ENCODE results near the gene CEP97.
"Not testable (repeated sequence)": the region's sequence is repeated elsewhere in the genome, so short reads cannot be mapped to it uniquely, and the experiment has no call there.

CEP97 gene

GRCh38 chr3:101690972-101691371 is 33.4 kb upstream of the CEP97 start:
- no peaks in the 10 kb centered on the region for H3K27me3 Mint-ChIP-seq
- no peaks in the 10 kb centered on the region for H3K9me3 Mint-ChIP-seq
- H3K4me3 Mint-ChIP-seq, result no peak overlapping the region
- DNase-seq (ENCODE audit: low spot score in 2 of 2) (no peak), ATAC-seq (ENCODE audit: low read depth) (no peak)
- H3K27ac Mint-ChIP-seq, result peak overlapping the region; percentile 28
- H3K36me3 Mint-ChIP-seq, result no peaks in the 10 kb centered on the region
- peaks cover 7% of the 10 kb centered on the region for H3K4me1 Mint-ChIP-seq

DNA sequence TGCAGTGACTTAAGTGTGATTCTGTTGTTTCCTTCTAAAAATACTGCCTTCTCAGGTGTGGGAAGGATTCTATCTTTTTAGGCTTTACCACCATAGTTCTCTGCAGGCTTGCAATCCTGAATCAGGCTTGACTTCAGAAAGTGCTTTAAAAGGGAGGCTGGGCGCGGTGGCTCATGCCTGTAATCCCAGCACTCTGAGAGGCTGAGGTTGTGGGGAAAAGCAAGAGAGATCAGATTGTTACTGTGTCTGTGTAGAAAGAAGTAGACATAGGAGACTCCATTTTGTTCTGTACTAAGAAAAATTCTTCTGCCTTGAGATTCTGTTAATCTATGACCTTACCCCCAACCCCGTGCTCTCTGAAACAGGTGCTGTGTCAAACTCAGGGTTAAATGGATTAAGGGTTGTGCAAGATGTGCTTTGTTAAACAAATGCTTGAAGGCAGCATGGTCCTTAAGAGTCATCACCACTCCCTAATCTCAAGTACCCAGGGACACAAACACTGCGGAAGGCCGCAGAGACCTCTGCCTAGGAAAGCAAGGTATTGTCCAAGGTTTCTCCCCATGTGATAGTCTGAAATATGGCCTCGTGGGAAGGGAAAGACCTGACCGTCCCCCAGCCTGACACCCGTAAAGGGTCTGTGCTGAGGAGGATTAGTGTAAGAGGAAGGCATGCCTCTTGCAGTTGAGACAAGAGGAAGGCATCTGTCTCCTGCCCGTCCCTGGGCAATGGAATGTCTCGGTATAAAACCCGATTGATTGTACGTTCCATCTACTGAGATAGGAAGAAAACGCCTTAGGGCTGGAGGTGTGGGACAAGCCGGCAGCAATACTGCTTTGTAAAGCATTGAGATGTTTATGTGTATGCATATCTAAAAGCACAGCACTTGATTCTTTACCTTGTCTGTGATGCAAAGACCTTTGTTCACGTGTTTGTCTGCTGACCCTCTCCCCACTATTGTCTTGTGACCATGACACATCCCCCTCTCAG is 32.4 kb upstream of the CEP97 start:
- DNase-seq (ENCODE audit: low spot score in 2 of 2); H3K4me3 Mint-ChIP-seq; ATAC-seq (ENCODE audit: low read depth); H3K4me1 Mint-ChIP-seq; H3K9me3 Mint-ChIP-seq; H3K36me3 Mint-ChIP-seq; H3K27me3 Mint-ChIP-seq: not testable (repeated sequence)
- H3K27ac Mint-ChIP-seq, result peak overlapping the region; percentile 28

DNA sequence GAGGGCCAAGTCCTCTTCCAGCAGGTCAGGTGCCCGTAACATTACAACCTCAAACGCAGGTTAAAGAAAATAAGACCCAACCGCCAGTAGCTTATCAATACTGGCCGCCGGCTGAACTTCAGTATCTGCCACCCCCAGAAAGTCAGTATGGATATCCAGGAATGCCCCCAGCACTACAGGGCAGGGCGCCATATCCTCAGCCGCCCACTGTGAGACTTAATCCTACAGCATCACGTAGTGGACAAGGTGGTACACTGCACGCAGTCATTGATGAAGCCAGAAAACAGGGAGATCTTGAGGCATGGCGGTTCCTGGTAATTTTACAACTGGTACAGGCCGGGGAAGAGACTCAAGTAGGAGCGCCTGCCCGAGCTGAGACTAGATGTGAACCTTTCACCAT is 30.9 kb upstream of the CEP97 start:
- H3K4me3 Mint-ChIP-seq, H3K27me3 Mint-ChIP-seq, H3K36me3 Mint-ChIP-seq, H3K27ac Mint-ChIP-seq, H3K4me1 Mint-ChIP-seq, H3K9me3 Mint-ChIP-seq: not testable (repeated sequence)
- ATAC-seq (ENCODE audit: low read depth), result peak; percentile 92
- peak in 1 of 2 donors; percentile 27 for DNase-seq (ENCODE audit: low spot score in 2 of 2)

DNA sequence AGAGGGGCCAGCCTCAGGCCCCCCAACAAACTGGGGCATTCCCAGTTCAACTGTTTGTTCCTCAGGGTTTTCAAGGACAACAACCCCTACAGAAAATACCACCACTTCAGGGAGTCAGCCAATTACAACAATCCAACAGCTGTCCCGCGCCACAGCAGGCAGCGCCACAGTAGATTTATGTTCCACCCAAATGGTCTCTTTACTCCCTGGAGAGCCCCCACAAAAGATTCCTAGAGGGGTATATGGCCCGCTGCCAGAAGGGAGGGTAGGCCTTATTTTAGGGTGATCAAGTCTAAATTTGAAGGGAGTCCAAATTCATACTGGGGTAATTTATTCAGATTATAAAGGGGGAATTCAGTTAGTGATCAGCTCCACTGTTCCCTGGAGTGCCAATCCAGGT is 29.6 kb upstream of the CEP97 start:
- H3K27ac Mint-ChIP-seq; DNase-seq (ENCODE audit: low spot score in 2 of 2); H3K4me3 Mint-ChIP-seq; H3K4me1 Mint-ChIP-seq; H3K36me3 Mint-ChIP-seq; ATAC-seq (ENCODE audit: low read depth); H3K9me3 Mint-ChIP-seq; H3K27me3 Mint-ChIP-seq: not testable (repeated sequence)

DNA sequence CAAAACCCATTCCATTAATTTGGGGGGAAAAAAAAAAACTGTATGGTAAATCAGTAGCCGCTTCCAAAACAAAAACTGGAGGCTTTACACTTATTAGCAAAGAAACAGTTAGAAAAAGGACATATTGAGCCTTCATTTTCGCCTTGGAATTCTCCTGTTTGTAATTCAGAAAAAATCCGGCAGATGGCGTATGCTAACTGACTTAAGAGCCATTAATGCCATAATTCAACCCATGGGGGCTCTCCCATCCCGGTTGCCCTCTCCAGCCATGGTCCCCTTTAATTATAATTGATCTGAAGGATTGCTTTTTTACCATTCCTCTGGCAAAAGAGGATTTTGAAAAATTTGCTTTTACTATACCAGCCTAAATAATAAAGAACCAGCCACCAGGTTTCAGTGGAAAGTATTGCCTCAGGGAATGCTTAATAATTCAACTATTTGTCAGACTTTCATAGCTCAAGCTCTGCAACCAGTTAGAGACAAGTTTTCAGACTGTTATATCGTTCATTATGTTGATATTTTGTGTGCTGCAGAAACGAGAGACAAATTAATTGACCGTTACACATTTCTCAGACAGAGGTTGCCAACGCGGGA is 28.5 kb upstream of the CEP97 start:
- ATAC-seq (ENCODE audit: low read depth) (no peak), DNase-seq (ENCODE audit: low spot score in 2 of 2) (peak; percentile 52 to 63)
- H3K27me3 Mint-ChIP-seq, result no peaks in the 10 kb centered on the region
- H3K9me3 Mint-ChIP-seq, result no peaks in the 10 kb centered on the region
- peaks cover 7% of the 10 kb centered on the region for H3K4me1 Mint-ChIP-seq
- no peak overlapping the region for H3K4me3 Mint-ChIP-seq
- no peaks in the 10 kb centered on the region for H3K36me3 Mint-ChIP-seq
- no peak overlapping the region for H3K27ac Mint-ChIP-seq

- Mint-ChIP-seq H3K27me3 (no peaks in the 10 kb centered on the region), H3K36me3 (no peaks in the 10 kb centered on the region), H3K4me1 (peaks cover 8% of the 10 kb centered on the region), H3K4me3 (peak overlapping the region; percentile 3), H3K9me3 (no peaks in the 10 kb centered on the region), H3K27ac (peak overlapping the region; percentile 24)
- ATAC-seq (ENCODE audit: low read depth) (no peak), DNase-seq (ENCODE audit: low spot score in 2 of 2) (no peak)
Measured at GRCh38 chr3:101701696-101702634, 22.4 kb upstream of the CEP97 start.

DNA sequence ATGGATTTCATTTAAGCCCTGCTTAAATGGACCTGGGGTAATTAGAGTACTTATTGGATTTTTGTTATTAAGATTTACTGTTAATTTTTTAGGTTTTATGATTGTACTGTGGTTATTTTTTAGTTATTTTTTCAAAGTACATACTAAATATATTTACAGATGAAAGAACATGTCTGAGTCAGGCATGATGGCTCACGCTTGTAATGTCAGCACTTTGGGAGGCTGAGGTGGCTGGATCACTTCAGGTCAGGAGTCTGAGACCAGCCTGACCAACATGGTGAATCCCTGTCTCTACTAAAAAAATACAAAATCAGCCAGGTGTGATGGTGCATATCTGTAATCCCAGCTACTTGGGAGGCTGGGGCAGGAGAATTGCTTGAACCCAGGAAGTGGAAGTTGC is 21.7 kb upstream of the CEP97 start:
- H3K27ac Mint-ChIP-seq, result no peak overlapping the region
- H3K27me3 Mint-ChIP-seq, result no peaks in the 10 kb centered on the region
- no peaks in the 10 kb centered on the region for H3K36me3 Mint-ChIP-seq
- ATAC-seq (ENCODE audit: low read depth), result no peak
- H3K4me3 Mint-ChIP-seq, result no peak overlapping the region
- H3K4me1 Mint-ChIP-seq, result peaks cover 8% of the 10 kb centered on the region
- no peaks in the 10 kb centered on the region for H3K9me3 Mint-ChIP-seq
- no peak for DNase-seq (ENCODE audit: low spot score in 2 of 2)

GRCh38 chr3:101703169-101703568 is 21.2 kb upstream of the CEP97 start:
- DNase-seq (ENCODE audit: low spot score in 2 of 2) (no peak), ATAC-seq (ENCODE audit: low read depth) (no peak)
- H3K4me3 Mint-ChIP-seq, result no peak overlapping the region
- H3K27ac Mint-ChIP-seq, result no peak overlapping the region
- H3K4me1 Mint-ChIP-seq, result peaks cover 8% of the 10 kb centered on the region
- no peaks in the 10 kb centered on the region for H3K27me3 Mint-ChIP-seq
- H3K36me3 Mint-ChIP-seq, result no peaks in the 10 kb centered on the region
- no peaks in the 10 kb centered on the region for H3K9me3 Mint-ChIP-seq

DNA sequence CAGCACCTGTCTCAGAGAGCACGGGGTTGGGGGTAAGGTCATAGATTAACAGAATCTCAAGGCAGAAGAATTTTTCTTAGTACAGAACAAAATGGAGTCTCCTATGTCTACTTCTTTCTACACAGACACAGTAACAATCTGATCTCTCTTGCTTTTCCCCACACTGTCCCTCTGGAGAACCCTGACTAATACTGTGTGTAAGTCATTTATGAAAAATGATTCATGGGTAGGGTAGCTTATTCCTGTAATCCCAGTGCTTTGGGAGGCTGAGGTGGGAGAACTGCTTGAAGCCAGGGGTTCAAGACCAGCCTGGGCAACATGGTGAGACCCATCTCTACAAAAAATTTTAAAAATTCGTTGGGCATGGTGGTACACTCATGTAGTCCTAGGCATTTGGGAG is 19.8 kb upstream of the CEP97 start:
- not testable (repeated sequence) for H3K4me1 Mint-ChIP-seq; DNase-seq (ENCODE audit: low spot score in 2 of 2); H3K36me3 Mint-ChIP-seq; H3K27me3 Mint-ChIP-seq; H3K9me3 Mint-ChIP-seq; H3K27ac Mint-ChIP-seq; ATAC-seq (ENCODE audit: low read depth); H3K4me3 Mint-ChIP-seq

DNA sequence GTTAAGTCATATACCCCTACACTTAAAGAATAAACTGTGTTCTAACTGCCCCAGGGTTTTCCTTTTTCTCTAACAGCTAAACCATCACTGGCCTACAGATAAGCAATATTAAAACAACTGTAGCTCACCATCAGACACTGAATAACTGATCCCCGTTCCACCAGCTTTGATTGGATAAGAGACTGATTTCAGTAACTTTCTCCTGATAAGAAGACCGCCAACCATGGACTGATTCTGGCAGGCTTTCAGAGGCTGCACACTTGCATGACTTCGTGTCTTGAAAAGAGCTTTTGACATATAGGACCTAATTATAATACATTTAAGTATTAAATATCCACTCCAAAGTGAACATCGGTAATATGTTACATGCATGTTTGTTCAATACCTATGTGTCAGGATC is 15.3 kb upstream of the CEP97 start:
- H3K27ac Mint-ChIP-seq, result no peak overlapping the region
- no peaks in the 10 kb centered on the region for H3K27me3 Mint-ChIP-seq
- DNase-seq (ENCODE audit: low spot score in 2 of 2) (no peak), ATAC-seq (ENCODE audit: low read depth) (no peak)
- H3K36me3 Mint-ChIP-seq, result peaks cover 5% of the 10 kb centered on the region
- H3K4me3 Mint-ChIP-seq, result no peak overlapping the region
- H3K4me1 Mint-ChIP-seq, result peaks cover 5% of the 10 kb centered on the region
- no peaks in the 10 kb centered on the region for H3K9me3 Mint-ChIP-seq

- H3K27me3 Mint-ChIP-seq, result no peaks in the 10 kb centered on the region
- no peak for ATAC-seq (ENCODE audit: low read depth)
- H3K27ac Mint-ChIP-seq, result no peak overlapping the region
- H3K36me3 Mint-ChIP-seq, result peaks cover 6% of the 10 kb centered on the region
- no peak for DNase-seq (ENCODE audit: low spot score in 2 of 2)
- H3K9me3 Mint-ChIP-seq, result peaks cover 3% of the 10 kb centered on the region
- H3K4me3 Mint-ChIP-seq, result no peak overlapping the region
- peaks cover 14% of the 10 kb centered on the region for H3K4me1 Mint-ChIP-seq
Measured at GRCh38 chr3:101718455-101718854, 6.0 kb upstream of the CEP97 start.

- peaks cover 3% of the 10 kb centered on the region for H3K9me3 Mint-ChIP-seq
- no peaks in the 10 kb centered on the region for H3K27me3 Mint-ChIP-seq
- peaks cover 14% of the 10 kb centered on the region for H3K4me1 Mint-ChIP-seq
- H3K27ac Mint-ChIP-seq, result no peak overlapping the region
- DNase-seq (ENCODE audit: low spot score in 2 of 2) (no peak), ATAC-seq (ENCODE audit: low read depth) (no peak)
- no peak overlapping the region for H3K4me3 Mint-ChIP-seq
- H3K36me3 Mint-ChIP-seq, result peaks cover 6% of the 10 kb centered on the region
Measured at GRCh38 chr3:101719604-101720185, 4.7 kb upstream of the CEP97 start.

DNA sequence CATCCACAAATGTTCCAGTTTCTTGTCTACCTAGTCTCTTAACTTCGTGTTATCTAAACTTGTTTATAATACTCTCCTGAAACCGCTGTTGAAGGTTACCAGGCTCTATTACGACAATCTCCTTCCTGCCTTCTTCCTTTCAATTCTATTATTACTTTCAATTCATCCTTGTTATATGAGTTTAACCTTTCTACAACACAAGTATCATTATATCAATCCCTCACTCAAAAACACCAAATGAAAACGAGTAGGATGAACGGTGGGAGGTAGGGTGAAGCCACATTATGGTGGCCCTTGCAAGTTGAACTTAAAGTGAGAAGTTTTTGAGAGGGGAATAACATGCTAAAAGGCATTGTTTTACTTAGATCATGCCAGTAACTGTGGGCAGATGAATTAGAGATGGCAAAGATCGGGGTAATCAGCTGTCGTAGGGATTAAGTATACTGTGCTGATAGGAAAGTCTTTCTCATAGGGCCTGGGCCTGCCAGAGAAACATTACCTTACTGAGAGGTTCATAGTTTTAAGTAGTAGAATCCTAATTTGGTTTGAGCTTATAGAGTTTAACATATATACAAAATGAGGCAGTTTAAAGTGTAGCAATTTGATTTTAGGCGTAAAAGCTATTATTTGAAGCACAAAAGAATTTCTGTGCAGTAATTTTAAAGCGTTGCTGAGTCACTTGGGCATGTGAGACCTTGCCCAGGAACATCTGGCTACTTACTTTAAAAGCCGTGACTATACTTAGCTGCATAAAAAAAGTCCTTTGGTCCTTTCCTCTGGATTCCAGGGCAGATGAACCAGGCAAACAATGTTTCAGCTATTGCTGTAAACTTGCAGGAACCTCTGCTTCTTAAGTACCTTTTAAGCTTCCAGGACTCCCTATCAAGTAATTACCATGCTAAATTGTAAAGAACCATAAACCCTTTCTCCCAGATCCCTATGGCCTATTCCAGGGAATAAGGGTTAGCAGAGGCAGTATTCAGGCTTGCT is 3.3 kb upstream of the CEP97 start:
- Mint-ChIP-seq H3K27ac (peak overlapping the region; percentile 84), H3K9me3 (peaks cover 3% of the 10 kb centered on the region), H3K36me3 (peaks cover 6% of the 10 kb centered on the region), H3K4me3 (no peak overlapping the region), H3K27me3 (no peaks in the 10 kb centered on the region), H3K4me1 (peaks cover 14% of the 10 kb centered on the region)
- DNase-seq (ENCODE audit: low spot score in 2 of 2) (no peak), ATAC-seq (ENCODE audit: low read depth) (no peak)

Measured in memory B cell (primary cell).